NCI-H526 (cell line): ENCODE measurements around the gene HLA-DQA2.
"Not testable (repeated sequence)": the region's sequence is repeated elsewhere in the genome, so short reads cannot be mapped to it uniquely, and the experiment has no call there.

Experiments used
- DNase-seq, 2 experiments: peaks; one replicate each; lab custom pipeline; 2025; lab: John Stamatoyannopoulos, UW

Gene HLA-DQA2

DNA sequence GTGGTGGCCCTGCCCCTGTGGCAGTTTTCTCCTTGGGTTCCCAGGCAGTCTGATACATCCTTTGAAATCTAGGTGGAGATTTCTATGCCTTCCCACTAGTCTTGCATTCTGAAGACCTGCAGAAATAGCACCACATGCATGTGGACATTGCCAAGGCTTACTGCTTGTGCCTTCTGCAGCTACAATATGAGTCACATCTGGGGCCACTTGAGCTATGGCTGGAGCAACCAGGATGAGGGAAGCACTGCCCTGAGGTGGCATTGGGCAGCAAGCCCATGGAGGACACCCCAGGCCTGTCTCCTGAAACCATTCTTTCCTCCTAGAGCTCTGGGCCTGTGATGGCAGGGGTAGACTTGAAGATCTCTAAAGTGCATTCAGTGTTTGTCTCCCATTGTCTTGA, 37.8 kb downstream of the HLA-DQA2 start:
- no peak for DNase-seq

DNA sequence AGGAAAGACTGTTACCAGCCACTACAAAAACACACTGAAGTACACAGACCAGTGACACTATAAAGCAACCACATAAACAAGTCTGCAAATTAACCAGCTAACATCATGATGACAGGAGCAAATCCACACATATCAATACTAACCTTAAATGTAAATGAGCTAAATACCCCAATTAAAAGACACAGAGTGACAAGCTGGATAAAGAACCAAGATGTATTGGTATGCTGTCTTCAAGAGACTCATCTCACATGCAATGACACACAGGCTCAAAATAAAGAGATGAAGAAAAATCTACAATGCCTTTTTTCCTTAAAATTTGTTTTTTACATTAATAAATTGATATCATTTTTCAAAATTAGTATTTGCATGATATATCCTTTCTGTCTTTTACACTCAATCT, 41.7 kb downstream of the HLA-DQA2 start:
- DNase-seq, result not testable (repeated sequence)

DNA sequence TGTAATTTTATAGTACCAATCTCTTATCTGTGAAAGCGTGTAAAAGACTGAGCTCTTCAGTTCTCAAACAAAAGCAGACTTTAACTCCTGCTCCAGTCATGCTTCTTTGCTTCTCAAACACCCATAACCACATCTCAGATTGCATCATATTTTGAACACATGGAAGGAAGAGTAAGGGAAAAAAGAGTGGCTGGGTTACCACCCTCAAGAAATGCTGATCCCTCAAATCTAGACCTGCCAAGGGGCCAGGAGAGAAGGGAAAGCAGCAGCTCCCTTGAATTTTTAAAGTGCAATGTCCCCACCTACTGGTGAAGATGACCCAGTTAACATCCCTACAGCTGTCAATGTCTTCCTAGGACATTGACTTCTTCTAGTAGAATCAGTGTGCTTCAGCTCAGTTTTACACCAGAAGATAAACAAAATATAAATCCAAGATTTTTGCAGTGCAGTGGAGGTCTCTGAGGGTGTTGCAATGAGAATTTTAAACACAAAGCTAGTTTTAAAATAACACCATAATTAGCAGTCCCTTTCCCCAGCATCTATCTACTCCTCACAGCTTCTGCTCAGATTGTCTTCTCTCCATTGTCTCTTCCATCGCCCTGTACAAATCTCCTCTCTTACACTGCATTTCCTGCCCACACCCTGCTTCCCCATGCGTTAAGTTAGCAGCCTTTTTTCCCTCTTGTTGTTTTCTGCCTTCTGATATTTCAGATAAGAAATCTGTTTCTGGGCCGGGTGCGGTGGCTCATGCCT, 44.8 kb downstream of the HLA-DQA2 start:
- DNase-seq, result peak; percentile 29 to 63

DNA sequence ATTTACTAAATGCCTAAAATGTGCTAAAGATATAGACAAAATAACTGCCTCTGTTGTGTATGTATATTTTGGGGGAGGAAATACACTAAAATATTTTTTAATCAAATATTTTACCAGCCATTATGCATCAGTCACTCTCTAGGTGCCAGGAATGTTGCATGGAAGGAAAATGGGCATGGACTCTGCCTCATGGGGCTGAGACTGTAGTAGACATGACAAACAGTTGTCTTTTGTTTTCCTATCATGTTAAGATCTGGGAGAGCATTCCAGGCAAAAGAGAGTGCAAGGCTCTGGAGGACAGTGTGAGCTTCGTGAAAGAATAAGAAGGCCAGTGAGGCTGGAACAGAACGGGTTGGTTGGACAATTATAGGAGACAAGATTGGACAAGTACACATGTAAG, 49.1 kb downstream of the HLA-DQA2 start:
- no peak for DNase-seq

DNA sequence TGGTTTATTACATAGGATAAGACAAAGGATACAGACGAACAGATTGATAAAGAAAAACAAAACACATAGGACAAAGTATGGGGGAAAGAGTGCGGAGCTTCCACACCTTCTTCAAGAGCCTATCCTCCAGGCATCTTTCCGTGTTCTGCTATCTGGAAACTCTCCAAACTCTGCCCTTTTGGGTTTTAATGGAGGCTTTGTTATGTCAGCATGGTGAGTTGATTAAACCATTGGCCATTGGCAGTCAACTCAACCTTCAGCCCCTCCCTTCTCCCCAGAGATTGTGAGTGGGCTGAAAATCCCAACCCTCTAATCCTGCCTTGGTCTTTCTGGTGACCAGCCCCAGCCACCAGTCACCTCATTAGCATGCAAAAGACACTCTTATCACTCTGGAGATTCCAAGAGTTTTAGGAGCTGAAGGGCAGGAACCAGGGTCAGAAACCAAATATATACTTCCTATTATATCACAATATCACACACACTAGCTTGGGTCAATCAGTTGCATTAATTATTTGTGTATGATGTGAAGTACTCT, 51.8 kb downstream of the HLA-DQA2 start:
- DNase-seq, result no peak

DNA sequence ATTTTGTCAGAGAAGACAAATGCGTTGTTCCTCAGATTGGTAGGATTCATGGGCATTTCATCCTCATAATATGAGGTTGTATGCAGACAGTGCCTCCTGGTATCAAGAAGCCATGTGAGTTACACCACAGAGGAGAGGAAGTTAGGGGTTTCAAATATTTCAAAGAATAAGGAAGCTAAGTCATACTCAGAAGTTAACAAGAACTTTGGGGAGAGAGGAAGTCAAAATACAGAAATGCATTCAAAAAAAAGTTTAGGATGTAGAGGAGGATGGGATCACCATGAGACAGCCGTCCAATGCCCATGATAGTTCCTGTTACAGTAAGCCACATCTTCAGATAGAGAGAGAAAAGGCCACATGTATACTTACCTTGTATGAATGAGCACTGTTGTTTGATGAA, 53.3 kb downstream of the HLA-DQA2 start:
- DNase-seq, result no peak
